Pancreas (tissue), 10 donors: ENCODE data around the gene CHPT1. TPM values are rescaled to one million over a fixed set of nuclear protein-coding genes. Genes with fewer than 3 reads are reported as not detected.
"Not testable (repeated sequence)": the region's sequence is repeated elsewhere in the genome, so short reads cannot be mapped to it uniquely, and the experiment has no call there.

ENCODE experiments used
- ATAC-seq, 4 donors: fragments of 200-7000 bp; cut with Tn5 transposase; one replicate each; pipeline versions ENCODE4 v1.8.0 to v1.9.1; 2020; ENCODE audit warnings: mild to moderate bottlenecking in 4 of 4, moderate library complexity in 4 of 4
- DNase-seq, 6 donors: peaks; one replicate each; pipeline ENCODE4 v3.0.0-alpha.2; 2020
- FAIRE-seq: peaks from 2 replicates; lab custom pipeline; 2012; peaks lifted over from hg19 to GRCh38; lab: Jason Lieb, UNC
- H3K27ac ChIP-seq, 4 donors: fragments of 200-600 bp; sonication (generic); 1 replicate in 3 of 4; 2 replicates in 1 of 4; pipeline versions ENCODE4 v1.5.0 to v1.8.0; 2020
- H3K27me3 ChIP-seq, 4 donors: fragments of 200-600 bp; one replicate each; pipeline ENCODE4 v1.8.0; 2021
- H3K36me3 ChIP-seq, 3 donors: fragments of 200-600 bp; sonication (generic) in 1 of 3; one replicate each; pipeline versions ENCODE4 v1.5.0 to v1.8.0; 2020 to 2021
- H3K4me1 ChIP-seq, 3 donors: fragments of 200-600 bp; one replicate each; pipeline ENCODE4 v1.8.0; 2021
- H3K4me3 ChIP-seq, 4 donors: fragments of 200-600 bp; sonication (generic) in 2 of 4; one replicate each; pipeline versions ENCODE4 v1.5.0 to v1.8.0; 2020 to 2021
- H3K9me3 ChIP-seq, 4 donors: fragments of 200-600 bp; one replicate each; pipeline ENCODE4 v1.8.0; 2021
- WGBS, 2 donors: extraction: QIAGEN DNeasy Blood & Tissue Kit; methylation state at CpG; one replicate each; pipeline ENCODE4 v1.1.7; 2013; 5-methylcytosine and 5-hydroxymethylcytosine counted together
- intact Hi-C, 3 donors: fragments of 100-400 bp; cut with DNase I; formaldehyde crosslinking; loops; one replicate each; pipeline versions ENCODE4 v1.11.1 to v1.14.2; 2022
- polyA plus RNA-seq, 2 donors: library from polyadenylated mRNA; stranded (reverse); fragments of 200-250 nt; gene quantifications; one replicate each; pipeline ENCODE4 v1.2.3, GENCODE V29; 2013
- total RNA-seq, 6 donors: library from RNA; stranded (reverse); fragmentation: NEBNext Ultra II Directional in 4 of 6; extraction: Animal tissue kit (Norgen Biotek cat#: 25700) in 4 of 6; gene quantifications; one replicate each; pipeline versions ENCODE4 v1.2.1 to v1.2.4, GENCODE V29; 2021 to 2023
- TF ChIP-seq, protein P1 (sequence below), 4 donors: fragments of 200-600 bp; sonication (generic) in 3 of 4; IDR thresholded peaks; one replicate each; pipeline versions ENCODE4 v1.5.0 to v1.8.0; 2021; ENCODE audit warnings: antibody characterized with exemption in 4 of 4
- donor health status: healthy with polysubstance abuse.
- donor health status: DM: no; HTN: no; CAD: no; lungs with moderate emphysema.
- donor health status: DM: no; HTN: no; CAD: no.
- donor health status: control.
- donor health status: control.
- donor health status: Bipolar disorder and iron deficiency.
- donor health status: DM: yes; HTN: yes; CAD: no.
- donor health status: DM: no; HTN: no; CAD: no.
- donor health status: DM: no; HTN: no; CAD: no.
- donor health status: DM: yes; HTN: yes; CAD: no.

CHPT1 gene
- total and polyA plus RNA-seq, 8 donors: 10.3 to 27.3 (median 14.2) TPM

DNA sequence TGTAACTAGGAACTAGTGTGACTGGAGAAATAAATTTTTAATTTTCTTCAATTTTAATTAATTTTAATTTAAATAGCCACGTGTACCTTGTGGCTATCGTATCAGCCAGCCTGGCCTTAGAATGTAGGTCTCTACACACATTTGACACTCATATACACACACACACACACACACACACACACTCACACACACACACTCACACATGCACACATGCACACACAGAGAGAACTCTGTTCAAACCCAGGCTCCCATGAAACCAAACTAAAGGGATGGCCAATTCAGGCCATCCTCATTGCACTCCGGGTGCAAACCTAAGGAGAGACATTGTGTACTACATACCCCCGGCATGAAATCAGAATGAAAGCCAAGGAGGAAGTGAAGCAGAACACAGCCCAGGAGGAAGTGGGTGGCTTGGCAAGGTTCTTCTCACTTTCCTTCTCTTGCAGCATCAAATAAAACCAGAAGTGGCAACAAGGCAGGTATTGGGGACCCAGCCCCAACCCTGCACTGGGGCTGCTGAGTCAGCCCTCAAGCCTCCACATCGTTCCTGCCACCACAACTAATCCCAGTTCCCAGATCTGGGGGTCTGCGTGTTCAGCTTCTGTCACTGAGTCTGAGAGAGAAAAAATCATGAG, 26.2 kb upstream of the CHPT1 start:
- 72 to 90% methylated on average over 6 of the region's 6 CpGs for WGBS, 2 donors
- peak in 1 of 6 donors; percentile 17 for DNase-seq
- no peaks in the 10 kb centered on the region for H3K27me3 ChIP-seq
- H3K36me3 ChIP-seq: no peaks in the 10 kb centered on the region
- TF ChIP-seq, protein P1, sequence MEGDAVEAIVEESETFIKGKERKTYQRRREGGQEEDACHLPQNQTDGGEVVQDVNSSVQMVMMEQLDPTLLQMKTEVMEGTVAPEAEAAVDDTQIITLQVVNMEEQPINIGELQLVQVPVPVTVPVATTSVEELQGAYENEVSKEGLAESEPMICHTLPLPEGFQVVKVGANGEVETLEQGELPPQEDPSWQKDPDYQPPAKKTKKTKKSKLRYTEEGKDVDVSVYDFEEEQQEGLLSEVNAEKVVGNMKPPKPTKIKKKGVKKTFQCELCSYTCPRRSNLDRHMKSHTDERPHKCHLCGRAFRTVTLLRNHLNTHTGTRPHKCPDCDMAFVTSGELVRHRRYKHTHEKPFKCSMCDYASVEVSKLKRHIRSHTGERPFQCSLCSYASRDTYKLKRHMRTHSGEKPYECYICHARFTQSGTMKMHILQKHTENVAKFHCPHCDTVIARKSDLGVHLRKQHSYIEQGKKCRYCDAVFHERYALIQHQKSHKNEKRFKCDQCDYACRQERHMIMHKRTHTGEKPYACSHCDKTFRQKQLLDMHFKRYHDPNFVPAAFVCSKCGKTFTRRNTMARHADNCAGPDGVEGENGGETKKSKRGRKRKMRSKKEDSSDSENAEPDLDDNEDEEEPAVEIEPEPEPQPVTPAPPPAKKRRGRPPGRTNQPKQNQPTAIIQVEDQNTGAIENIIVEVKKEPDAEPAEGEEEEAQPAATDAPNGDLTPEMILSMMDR (IDR thresholded peaks at IDR 0.05): no peak
- intact Hi-C loops: no loop called here
- FAIRE-seq: no peak
- peak in 3 of 4 donors; percentile 47 to 69 (median 67) for ATAC-seq
- no peak overlapping the region for H3K4me3 ChIP-seq
- peaks cover 0 to 5% (median 0%) of the 10 kb centered on the region in 3 donors for H3K4me1 ChIP-seq
- no peak overlapping the region for H3K27ac ChIP-seq
- H3K9me3 ChIP-seq: no peaks in the 10 kb centered on the region

DNA sequence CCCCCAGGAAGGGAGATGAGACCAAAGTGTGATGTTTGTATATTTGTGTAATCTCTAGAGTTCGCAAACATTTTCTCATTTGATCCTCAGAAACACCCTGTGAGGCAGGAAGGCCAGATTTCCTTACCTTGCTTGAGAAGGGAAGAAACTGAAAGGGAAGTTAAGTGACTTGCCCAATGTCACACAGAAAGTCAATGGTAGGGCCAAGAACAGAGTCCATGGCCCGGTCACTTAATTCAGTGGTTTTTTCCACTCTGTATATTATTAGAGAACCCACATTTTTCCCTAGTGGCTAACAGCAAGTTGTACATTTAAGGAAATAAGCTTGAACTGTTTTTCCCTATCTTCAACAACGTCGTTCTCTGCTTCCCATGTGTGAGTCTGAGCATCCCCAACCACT, 25.6 kb upstream of the CHPT1 start:
- DNase-seq (no peak), ATAC-seq (no peak), FAIRE-seq (no peak)
- WGBS, 2 donors: 91 to 94% methylated on average over 4 of the region's 4 CpGs
- H3K9me3 ChIP-seq: no peaks in the 10 kb centered on the region
- TF ChIP-seq, protein P1 (IDR thresholded peaks at IDR 0.05): no peak
- H3K36me3 ChIP-seq: no peaks in the 10 kb centered on the region
- intact Hi-C loops: no loop called here
- no peaks in the 10 kb centered on the region for H3K27me3 ChIP-seq
- H3K4me1 ChIP-seq: peaks cover 0 to 5% (median 0%) of the 10 kb centered on the region in 3 donors
- no peak overlapping the region for H3K4me3 ChIP-seq
- no peak overlapping the region for H3K27ac ChIP-seq

DNA sequence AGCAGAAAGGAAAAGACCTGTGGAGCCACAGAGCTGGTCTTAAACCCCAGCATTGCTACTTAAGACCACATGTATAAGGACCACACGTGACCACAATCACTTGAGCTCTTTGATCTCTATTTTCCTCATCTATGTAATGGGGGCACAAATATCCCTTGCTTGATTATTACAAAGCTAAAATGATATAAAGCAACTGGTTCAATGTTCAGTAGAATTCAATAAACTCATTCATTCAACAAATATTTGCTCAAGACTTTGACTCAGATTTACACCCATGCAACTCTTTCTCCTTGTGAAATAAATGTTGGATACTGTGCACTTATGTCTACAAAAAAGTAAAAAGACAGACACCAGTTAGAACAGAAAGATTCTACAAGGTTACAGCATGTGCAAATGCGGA, 21.9 kb upstream of the CHPT1 start:
- no peaks in the 10 kb centered on the region for H3K27me3 ChIP-seq
- H3K4me3 ChIP-seq: no peak overlapping the region
- ATAC-seq (no peak), FAIRE-seq (no peak), DNase-seq (no peak)
- intact Hi-C loops: no loop called here
- TF ChIP-seq, protein P1 (IDR thresholded peaks at IDR 0.05): no peak
- H3K4me1 ChIP-seq: peaks cover 0 to 1% (median 0%) of the 10 kb centered on the region in 3 donors
- no peak overlapping the region for H3K27ac ChIP-seq
- no peaks in the 10 kb centered on the region for H3K36me3 ChIP-seq
- 87 to 97% methylated on average over 2 of the region's 2 CpGs for WGBS, 2 donors
- no peaks in the 10 kb centered on the region for H3K9me3 ChIP-seq

DNA sequence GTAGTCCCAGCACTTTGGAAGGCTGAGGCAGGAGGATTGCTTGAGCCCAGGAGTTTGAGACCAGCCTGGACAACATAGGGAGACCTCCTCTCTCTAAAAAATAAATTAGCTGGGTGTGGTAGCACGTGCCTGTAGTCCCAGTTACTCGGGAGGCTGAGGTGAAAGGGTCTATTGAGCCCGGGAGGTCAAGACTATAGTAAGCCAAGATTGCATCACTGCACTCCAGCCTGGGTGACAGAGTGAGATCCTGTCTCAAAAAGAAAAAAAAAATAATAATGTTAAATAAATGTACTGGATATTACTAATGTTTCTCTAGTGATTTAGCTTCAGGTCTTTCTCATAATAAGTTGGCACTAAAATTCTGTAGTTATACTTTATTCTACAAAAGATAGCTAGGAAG, 20.9 kb upstream of the CHPT1 start:
- DNase-seq, H3K36me3 ChIP-seq, ATAC-seq, intact Hi-C loops, H3K9me3 ChIP-seq, H3K27ac ChIP-seq, H3K27me3 ChIP-seq, FAIRE-seq, H3K4me1 ChIP-seq, H3K4me3 ChIP-seq: not testable (repeated sequence)
- 57 to 75% methylated on average over 3 of the region's 3 CpGs for WGBS, 2 donors

DNA sequence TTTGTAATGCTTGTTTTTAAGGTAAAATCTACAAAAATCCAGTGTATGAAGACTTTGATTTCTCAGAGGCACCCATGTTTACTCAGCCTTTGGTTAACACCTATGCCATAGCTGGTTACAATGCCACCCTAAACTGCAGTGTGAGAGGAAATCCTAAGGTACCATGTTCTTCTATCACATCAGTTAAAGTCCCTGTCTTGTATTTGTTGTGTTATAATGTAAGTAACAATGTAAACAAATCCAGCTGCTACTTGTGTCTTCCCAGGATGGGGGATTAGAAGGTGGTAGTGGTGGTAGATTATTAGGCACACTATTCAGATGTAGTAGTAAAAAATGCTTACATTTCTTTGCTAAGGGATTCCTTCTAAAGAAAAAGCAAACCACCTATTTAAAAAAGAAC, 19.4 kb upstream of the CHPT1 start:
- Histone ChIP-seq H3K27ac (no peak overlapping the region), H3K9me3 (no peaks in the 10 kb centered on the region), H3K4me1 (no peaks in the 10 kb centered on the region), H3K4me3 (no peak overlapping the region), H3K27me3 (no peaks in the 10 kb centered on the region), H3K36me3 (no peaks in the 10 kb centered on the region)
- TF ChIP-seq, protein P1 (IDR thresholded peaks at IDR 0.05): no peak
- ATAC-seq (no peak), FAIRE-seq (no peak), DNase-seq (no peak)
- intact Hi-C loops: no loop called here
